Activated naive CD4-positive, alpha-beta T cell treated with anti-CD3 and anti-CD28 coated beads, Interleukin-2, amount 50 U/mL, for 24 hours (primary cell): ENCODE results near the gene TERT.
A peak's percentile ranks its signal among the peaks of the same experiment; 100 is the strongest.

Source experiments
- H3K27ac Mint-ChIP-seq: one replicate; pipeline ENCODE4 v1.8.0; 2021; ENCODE audit warnings: mild to moderate bottlenecking, mixed read lengths
- H3K27me3 Mint-ChIP-seq: one replicate; pipeline ENCODE4 v1.8.0; 2021; ENCODE audit warnings: mixed read lengths
- H3K36me3 Mint-ChIP-seq: one replicate; pipeline ENCODE4 v1.8.0; 2021; ENCODE audit warnings: mixed read lengths
- H3K4me1 Mint-ChIP-seq: one replicate; pipeline ENCODE4 v1.8.0; 2021; ENCODE audit warnings: mixed read lengths
- H3K4me3 Mint-ChIP-seq: one replicate; pipeline ENCODE4 v1.8.0; 2021; ENCODE audit warnings: mild to moderate bottlenecking, mixed read lengths
- H3K9me3 Mint-ChIP-seq: one replicate; pipeline ENCODE4 v1.8.0; 2021; ENCODE audit warnings: mixed read lengths

The TERT gene

DNA sequence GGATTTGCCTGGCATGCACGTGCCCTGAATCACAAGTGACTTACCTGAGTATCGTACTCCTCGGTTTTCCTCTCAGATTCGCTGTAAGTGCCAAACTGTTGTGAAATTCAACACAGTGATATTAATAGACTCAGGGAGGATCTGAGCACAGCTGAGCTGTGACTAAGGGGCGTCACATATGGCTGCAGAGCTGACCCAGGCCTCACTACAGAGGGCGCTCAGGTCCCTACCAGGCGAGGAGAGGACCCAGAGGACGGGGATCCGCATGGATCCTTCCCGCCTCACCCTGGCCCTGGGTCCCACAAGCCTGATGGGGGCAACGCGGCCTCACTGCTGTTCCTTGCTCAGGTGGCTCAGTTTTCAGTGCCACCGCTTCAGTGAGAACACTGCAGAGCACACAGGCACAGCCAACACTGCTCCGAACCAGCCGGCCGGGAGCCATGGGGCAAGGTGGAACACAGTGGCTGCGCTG, 29.9 kb upstream of the TERT start:
- peaks cover 6% of the 10 kb centered on the region for H3K36me3 Mint-ChIP-seq
- H3K27me3 Mint-ChIP-seq, result no peaks in the 10 kb centered on the region

DNA sequence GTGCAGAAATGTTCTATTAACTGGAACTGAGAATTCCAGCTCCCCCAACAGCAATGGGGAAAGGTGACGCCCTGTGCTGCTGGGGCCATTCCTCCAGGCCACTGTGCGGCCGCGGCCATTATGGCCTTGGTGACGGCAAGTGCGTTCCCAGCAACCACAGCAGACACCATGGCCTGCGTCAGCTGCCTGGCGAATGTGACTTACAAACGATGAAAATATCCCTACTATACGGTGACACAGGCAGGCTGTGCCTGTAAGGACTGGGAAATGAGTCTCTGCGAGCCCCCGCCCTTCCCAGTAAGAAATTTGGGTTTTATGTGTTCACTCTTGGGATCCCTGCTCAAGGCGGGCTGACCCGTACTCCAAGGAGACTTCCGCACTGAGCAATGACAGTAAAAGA, 29.4 kb upstream of the TERT start:
- Mint-ChIP-seq H3K27ac (no peak overlapping the region), H3K36me3 (peaks cover 6% of the 10 kb centered on the region), H3K4me3 (no peak overlapping the region)

More for the DNA sequence above, 29.9 kb upstream of the TERT start:
- no peak overlapping the region for H3K27ac Mint-ChIP-seq
- no peaks in the 10 kb centered on the region for H3K9me3 Mint-ChIP-seq
- H3K4me3 Mint-ChIP-seq, result no peak overlapping the region
- peaks cover 6% of the 10 kb centered on the region for H3K4me1 Mint-ChIP-seq

DNA sequence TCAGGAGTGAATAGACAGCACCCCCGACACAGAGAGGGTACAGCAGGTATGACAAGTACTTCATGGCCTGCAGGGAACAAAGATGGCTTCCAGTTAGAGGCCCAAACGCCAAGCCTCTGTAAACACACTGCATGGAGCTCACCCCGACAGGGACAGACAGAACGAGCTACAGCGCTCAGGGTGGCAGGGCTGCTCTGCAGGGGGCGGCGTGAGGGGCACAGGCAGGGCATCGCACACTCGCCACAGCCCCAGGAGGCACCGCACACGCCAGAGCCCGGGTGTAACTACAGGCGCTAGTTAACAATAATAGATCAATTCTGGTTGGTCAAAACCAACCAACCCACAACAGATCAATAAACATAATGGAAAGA, 28.9 kb upstream of the TERT start:
- H3K4me3 Mint-ChIP-seq, result no peak overlapping the region
- peaks cover 6% of the 10 kb centered on the region for H3K36me3 Mint-ChIP-seq
- no peaks in the 10 kb centered on the region for H3K27me3 Mint-ChIP-seq
- no peaks in the 10 kb centered on the region for H3K9me3 Mint-ChIP-seq
- H3K4me1 Mint-ChIP-seq, result peaks cover 5% of the 10 kb centered on the region
- no peak overlapping the region for H3K27ac Mint-ChIP-seq

More for the DNA sequence above, 29.4 kb upstream of the TERT start:
- Mint-ChIP-seq H3K4me1 (peaks cover 6% of the 10 kb centered on the region), H3K27me3 (no peaks in the 10 kb centered on the region), H3K9me3 (no peaks in the 10 kb centered on the region)

DNA sequence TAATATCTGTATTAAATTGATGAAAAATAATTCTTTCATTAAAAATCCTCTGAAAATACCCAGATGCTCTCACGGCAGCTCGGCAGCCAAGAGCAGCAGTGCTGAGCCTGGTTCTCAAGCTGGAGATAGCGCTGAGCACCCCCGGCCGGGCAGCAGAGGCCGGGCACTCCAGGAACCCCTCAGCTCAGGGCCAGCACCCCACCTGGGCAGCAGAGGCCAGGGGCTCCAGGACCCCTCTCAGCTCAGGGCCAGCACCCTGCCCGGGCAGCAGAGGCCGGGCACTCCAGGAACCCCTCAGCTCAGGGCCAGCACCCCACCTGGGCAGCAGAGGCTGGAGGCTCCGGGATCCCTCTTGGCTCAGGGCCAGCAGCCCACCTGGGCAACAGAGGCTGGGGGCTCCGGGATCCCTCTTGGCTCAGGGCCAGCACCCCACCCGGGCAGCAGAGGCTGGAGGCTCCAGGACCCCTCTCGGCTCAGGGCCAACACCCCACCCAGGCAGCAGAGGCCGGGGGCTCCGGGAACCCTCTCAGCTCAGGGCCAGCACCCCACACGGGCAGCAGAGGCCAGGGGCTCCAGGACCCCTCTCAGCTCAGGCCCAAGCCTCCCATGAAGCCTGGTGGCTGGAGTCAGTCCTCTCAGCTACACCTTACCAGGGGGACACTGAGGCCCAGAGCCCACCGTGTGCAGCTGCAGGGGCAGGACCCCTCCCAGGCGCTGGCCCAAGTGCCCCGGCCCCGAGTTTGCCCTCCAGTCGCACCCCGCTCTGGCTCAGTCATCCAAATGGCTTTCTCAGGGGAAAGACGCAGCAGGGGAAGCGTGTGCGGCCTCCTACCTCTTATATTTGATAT, 28.3 kb upstream of the TERT start:
- Mint-ChIP-seq H3K4me1 (no peaks in the 10 kb centered on the region), H3K36me3 (peaks cover 6% of the 10 kb centered on the region), H3K27ac (no peak overlapping the region), H3K4me3 (no peak overlapping the region), H3K27me3 (no peaks in the 10 kb centered on the region), H3K9me3 (no peaks in the 10 kb centered on the region)

DNA sequence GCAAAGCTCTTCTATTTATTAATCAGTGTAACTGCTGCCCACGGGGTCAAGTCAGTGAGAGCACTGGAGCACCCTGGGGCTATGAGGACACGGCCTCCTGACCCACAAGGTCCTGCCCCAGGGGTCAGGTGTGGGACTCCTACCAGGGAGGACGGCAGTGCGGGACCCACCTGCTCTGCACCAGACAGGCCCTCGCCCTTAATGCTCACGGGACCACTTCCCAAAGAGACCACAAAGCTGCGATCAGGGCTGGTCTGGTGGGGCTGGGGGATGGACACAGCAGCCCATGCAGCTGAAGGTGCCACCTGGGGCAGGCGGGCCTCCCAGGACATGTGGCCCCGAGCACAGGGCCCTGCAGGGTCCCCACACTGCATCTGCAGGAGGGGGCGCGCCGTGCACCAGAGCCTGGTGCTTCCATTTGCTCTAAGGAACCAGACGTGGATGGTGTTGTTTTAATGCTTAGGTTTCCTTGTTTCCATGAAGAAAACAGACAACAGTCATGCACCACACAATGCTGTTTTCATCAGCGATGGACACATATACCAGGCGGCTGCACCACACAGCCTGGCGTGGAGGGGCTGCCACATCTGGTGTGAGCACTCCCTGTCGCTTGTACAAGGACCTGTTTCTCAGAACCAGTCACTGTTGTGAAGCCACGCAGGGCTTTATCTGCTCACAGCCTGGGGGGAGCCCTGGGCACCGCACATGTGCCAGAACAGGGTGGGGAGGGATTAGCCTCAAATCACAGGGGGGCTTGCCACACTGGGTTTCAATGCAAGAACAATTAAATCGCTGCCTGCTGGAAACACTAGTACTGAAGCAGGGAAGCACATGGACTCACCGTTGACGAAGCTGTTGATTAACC, 27.4 kb upstream of the TERT start:
- H3K36me3 Mint-ChIP-seq, result peaks cover 6% of the 10 kb centered on the region
- no peak overlapping the region for H3K4me3 Mint-ChIP-seq
- peaks cover 4% of the 10 kb centered on the region for H3K4me1 Mint-ChIP-seq
- no peak overlapping the region for H3K27ac Mint-ChIP-seq
- no peaks in the 10 kb centered on the region for H3K27me3 Mint-ChIP-seq
- no peaks in the 10 kb centered on the region for H3K9me3 Mint-ChIP-seq

DNA sequence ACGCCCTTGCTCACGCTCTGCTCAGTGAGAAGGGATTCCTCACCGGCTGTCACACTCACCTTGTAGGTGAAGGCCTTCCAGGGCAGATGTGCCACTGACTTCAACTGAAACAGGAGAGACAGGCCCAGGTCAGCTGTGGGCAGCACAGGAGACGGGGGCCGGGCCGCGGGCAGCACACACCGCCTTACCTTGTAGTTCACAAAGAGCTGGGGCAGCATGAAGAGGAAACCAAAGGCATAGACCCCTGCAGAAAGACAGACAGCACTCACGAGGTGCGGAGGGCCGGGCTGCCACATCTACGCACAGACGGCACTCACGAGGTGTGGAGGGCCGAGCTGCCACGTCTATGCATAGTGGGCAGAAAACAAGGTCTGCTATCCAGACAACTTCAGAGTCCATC, 26.7 kb upstream of the TERT start:
- no peaks in the 10 kb centered on the region for H3K9me3 Mint-ChIP-seq
- no peak overlapping the region for H3K27ac Mint-ChIP-seq
- peaks cover 11% of the 10 kb centered on the region for H3K4me1 Mint-ChIP-seq
- H3K27me3 Mint-ChIP-seq, result no peaks in the 10 kb centered on the region
- no peak overlapping the region for H3K4me3 Mint-ChIP-seq
- peaks cover 8% of the 10 kb centered on the region for H3K36me3 Mint-ChIP-seq

DNA sequence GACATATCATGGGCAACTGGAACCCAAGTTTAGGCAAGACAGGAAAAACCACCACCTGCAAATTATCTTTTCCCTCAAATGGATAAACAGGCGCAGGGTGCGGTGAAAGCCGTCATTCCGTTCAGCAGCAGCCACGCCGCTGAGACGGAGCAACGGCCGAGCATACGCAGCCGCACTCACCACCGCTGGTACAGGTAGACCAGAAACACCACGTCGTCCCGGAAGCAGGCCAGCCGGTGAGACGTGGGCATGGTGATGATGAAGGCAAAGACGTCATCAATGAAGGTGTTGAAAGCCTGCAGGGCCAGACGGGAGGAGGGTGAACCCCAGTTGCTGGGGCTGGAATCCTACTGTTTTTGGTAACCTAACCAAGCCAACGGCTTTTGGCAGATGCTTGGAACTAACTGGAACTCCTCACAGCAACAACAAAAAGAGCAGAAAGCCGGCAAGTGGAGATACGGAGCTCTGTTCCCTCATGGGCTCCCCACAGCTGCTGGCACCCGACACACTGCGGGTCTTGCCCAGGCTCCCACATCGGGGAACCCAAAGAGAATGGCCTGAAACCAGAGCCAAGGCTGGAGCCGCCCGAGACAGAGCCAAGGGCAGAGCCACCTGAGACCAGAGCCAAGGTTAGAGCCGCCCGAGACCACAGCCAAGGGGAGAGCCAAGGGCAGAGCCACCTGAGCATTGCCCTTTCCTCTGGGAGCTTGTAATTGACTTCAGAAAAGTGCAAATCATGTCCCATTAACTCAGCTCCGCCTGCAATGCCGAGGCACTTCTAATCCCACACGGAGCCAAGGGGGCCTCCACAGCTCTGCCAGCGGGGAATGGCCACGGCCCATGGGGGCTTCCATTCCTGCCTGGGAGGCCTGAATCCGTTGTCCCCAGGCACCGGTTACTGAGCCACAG, 25.8 kb upstream of the TERT start:
- peaks cover 20% of the 10 kb centered on the region for H3K4me1 Mint-ChIP-seq
- H3K4me3 Mint-ChIP-seq, result no peak overlapping the region
- H3K27ac Mint-ChIP-seq, result no peak overlapping the region
- H3K27me3 Mint-ChIP-seq, result no peaks in the 10 kb centered on the region
- H3K9me3 Mint-ChIP-seq, result no peaks in the 10 kb centered on the region
- H3K36me3 Mint-ChIP-seq, result peaks cover 6% of the 10 kb centered on the region

DNA sequence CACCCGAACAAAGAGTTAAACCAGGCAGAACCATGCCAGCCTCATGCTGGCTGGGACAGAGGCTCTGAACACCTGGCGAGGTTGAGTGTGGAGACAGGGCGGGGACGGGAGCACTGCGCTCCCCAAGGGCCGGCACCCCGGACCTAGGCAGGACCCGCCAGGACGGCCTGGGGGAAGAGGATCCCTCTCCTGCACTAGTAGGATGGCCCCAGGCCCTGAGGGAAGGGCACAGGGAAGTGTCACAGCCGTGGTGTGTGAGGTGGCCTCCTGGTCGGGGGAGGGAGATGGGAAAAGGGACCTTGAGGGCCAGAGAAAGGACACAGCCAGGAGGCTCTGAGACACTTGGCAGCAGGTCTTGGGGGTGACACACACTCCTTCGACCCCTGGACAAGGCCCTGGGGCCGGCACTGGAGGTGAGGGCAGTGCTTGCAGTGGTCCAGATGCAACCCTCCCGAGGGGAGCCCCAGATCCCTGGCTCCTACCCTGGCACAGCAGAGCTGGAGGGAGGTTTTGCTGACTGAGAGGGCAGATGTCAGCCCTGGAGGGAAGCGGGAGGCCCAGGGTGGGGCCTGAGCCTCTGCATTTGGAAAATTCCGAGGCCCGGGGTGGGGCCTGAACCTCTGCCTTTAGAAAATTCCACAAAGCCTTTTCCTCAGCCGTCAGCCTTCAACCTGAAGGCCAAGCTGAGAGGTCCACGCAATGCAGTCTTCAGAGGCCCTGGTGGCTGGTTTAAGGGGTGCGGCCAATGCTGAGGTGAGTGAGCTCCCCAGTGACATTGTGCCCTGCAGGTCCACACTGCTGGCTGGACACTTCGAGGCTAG, 24.8 kb upstream of the TERT start:
- H3K4me3 Mint-ChIP-seq, result no peak overlapping the region
- no peaks in the 10 kb centered on the region for H3K9me3 Mint-ChIP-seq
- H3K27ac Mint-ChIP-seq, result no peak overlapping the region
- H3K36me3 Mint-ChIP-seq, result peaks cover 6% of the 10 kb centered on the region
- H3K27me3 Mint-ChIP-seq, result no peaks in the 10 kb centered on the region
- H3K4me1 Mint-ChIP-seq, result peaks cover 30% of the 10 kb centered on the region

DNA sequence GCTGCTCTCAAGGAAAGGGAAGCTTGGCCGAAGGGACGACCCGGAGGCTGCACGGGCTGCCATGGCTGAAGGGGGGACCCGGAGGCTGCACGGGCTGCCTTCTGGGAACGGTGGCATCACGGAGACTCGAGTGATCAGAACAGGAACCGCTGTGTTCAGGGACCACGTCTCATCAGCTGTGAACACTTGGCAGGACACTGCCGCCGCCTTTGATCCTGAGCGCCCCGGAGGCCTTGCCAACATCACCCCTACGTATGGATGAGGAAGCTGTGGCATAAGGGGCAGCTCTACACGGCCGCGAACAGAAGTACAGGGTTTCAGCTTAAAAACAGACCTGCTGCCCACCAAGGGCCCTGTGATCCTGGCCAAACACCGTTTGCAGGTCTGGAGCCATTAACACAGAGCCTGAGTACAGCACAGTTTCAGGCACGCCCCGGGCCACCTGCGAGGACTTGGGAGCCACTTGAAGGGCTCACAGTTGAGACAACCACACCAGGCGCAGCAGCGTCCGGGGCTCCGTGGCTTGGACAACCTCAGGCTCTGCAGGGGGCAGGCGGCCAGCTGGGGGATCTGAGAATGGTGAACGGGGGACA, 23.9 kb upstream of the TERT start:
- H3K36me3 Mint-ChIP-seq, result peaks cover 6% of the 10 kb centered on the region
- peaks cover 39% of the 10 kb centered on the region for H3K4me1 Mint-ChIP-seq
- no peak overlapping the region for H3K4me3 Mint-ChIP-seq
- H3K9me3 Mint-ChIP-seq, result no peaks in the 10 kb centered on the region
- H3K27me3 Mint-ChIP-seq, result no peaks in the 10 kb centered on the region
- H3K27ac Mint-ChIP-seq, result no peak overlapping the region

DNA sequence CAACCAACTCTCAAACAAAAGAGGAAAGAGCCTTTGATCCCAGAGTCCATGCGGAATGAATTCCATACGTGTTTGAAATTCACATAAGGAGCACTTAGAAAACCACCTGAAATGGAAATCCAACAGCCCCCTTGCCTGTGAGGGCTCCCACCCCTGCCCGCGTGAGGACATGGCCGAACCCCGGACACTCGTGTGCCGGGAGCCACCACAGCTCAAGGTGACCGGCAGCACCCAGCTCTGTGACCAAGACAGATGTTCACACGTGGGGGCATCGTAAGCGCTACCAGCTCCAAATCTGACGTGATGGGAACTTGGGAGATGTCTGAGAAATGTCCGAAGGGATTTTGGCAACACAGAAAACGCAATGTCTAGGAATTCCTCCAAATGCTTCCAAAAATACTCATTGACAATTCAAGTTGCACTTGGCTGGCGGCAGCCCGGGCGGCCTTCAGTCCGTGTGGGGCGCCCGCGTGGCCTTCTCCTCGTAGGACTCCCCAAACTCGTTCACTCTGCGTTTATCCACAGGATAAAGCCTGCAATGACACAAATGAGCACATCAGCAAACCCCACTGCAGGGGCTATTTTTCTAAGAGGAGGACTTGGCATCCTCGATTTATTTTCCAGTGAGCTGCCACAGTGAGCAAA, 23.2 kb upstream of the TERT start:
- H3K4me3 Mint-ChIP-seq, result no peak overlapping the region
- no peaks in the 10 kb centered on the region for H3K27me3 Mint-ChIP-seq
- H3K36me3 Mint-ChIP-seq, result peaks cover 6% of the 10 kb centered on the region
- H3K4me1 Mint-ChIP-seq, result peaks cover 46% of the 10 kb centered on the region
- H3K27ac Mint-ChIP-seq, result no peak overlapping the region
- H3K9me3 Mint-ChIP-seq, result no peaks in the 10 kb centered on the region

DNA sequence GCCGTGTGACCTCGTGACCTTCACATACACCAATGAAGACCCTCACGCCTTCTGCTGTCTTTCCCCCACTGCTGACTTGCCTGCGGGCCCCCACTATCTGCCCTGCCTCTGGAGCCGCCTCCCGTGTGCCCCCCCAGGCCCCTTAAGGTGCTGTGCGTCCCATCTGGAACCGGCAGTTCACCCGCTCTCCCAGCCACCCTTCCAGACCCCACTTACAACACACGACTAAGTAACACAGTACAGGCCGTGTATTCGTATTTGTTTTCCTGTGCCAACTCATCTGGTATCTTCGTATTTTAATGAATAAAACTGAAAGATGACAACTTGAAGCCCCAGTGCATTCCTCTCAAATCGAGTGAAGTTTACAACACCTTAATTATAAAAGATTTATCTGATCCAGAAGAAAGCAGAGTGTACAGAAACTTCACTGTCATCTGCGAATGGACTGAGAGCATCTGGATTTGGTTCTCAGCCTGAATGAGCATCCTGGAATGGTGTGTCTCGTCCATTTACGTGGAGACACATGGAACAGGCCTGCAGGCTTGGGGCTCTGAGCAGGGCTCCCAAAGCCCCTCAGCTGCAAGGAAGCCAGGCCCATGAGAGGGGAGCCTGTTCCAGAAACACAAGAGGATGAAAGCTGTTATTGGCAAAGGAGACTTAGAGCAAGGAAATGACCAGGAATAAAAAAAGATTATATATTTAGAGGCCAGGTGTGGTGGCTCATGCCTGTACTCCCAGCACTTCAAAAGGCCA, 21.9 kb upstream of the TERT start:
- no peaks in the 10 kb centered on the region for H3K9me3 Mint-ChIP-seq
- H3K4me1 Mint-ChIP-seq, result peaks cover 59% of the 10 kb centered on the region
- peaks cover 6% of the 10 kb centered on the region for H3K36me3 Mint-ChIP-seq
- peak overlapping the region; percentile 79 for H3K4me3 Mint-ChIP-seq
- H3K27ac Mint-ChIP-seq, result peak overlapping the region; percentile 95
- H3K27me3 Mint-ChIP-seq, result no peaks in the 10 kb centered on the region

DNA sequence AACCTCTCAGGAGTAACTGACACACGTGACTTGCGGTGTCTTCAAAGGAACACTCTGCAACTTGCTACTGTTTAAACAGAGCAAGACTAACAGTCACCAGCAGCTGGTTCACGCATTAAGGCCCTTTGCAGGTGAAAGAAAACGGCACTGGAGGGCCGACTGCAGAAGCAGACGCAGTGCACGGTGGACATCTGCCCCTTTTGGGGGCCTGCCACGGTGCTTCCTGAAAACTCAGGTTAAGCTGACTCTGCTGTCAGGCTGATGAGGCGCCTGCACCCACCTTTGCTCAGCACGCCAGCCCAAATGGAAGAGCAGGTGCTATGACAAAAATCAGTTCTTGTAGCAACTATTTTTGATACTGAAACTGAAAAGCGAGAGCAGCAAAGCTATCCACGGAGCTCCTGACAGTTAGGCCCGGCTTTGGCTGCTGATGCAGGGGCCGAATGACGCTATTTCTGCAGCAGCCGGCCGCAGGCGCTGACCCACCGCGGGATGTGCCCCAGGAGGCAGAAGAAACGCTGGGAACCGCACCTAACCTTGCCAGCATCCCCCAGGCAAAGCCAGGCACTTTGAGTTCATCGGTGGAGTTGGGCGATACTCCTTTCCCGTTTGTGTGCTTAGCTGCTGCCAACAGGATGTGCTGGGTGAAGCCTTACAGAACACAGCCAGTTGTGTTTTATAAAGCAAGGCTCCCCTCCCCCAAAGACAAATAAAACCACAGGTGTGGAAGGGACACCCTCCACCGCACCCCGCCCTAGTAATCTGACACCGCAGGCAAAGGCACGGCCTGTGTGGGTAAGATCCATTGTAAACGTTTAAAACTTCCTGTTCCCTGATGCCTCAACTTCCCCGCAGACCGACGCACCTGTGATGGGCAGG, 21.1 kb upstream of the TERT start:
- H3K36me3 Mint-ChIP-seq, result peaks cover 8% of the 10 kb centered on the region
- peak overlapping the region; percentile 79 for H3K4me3 Mint-ChIP-seq
- no peaks in the 10 kb centered on the region for H3K27me3 Mint-ChIP-seq
- H3K9me3 Mint-ChIP-seq, result no peaks in the 10 kb centered on the region
- peak overlapping the region; percentile 95 for H3K27ac Mint-ChIP-seq
- H3K4me1 Mint-ChIP-seq, result peaks cover 64% of the 10 kb centered on the region
